ENCODE measurements around the gene C2orf80.
"Not testable (repeated sequence)": the region's sequence is repeated elsewhere in the genome, so short reads cannot be mapped to it uniquely, and the experiment has no call there.

Gene C2orf80

GRCh38 chr2:208147008-208147407 lies 42.8 kb downstream of the C2orf80 start:
- no peak for TF ChIP-seq CTCF (conservative IDR thresholded peaks at IDR 0.05; ENCODE audit: low read length)
- DNase-seq (ENCODE audit: low read depth): no peak
- H3K4me3 ChIP-seq (ENCODE audit: low read length): no peak overlapping the region

- TF ChIP-seq CTCF (conservative IDR thresholded peaks at IDR 0.05; ENCODE audit: low read length): no peak
- DNase-seq (ENCODE audit: low read depth): no peak
- no peak within 1 kb of the TSS for H3K4me3 ChIP-seq (ENCODE audit: low read length)
Measured at GRCh38 chr2:208146006-208146405, 43.8 kb downstream of the C2orf80 start, which contains the start of gene CRYGB. CRYGB (minus strand) TSS chr2:208146158; CDS start chr2:208146120, 38 bp downstream.

GRCh38 chr2:208142925-208143799 lies 46.7 kb downstream of the C2orf80 start:
- DNase-seq (ENCODE audit: low read depth): no peak
- no peak for TF ChIP-seq CTCF (conservative IDR thresholded peaks at IDR 0.05; ENCODE audit: low read length)

GRCh38 chr2:208142240-208142924 lies 47.4 kb downstream of the C2orf80 start:
- TF ChIP-seq CTCF (conservative IDR thresholded peaks at IDR 0.05; ENCODE audit: low read length): no peak
- no peak overlapping the region for H3K4me3 ChIP-seq (ENCODE audit: low read length)
- peak; percentile 3 for DNase-seq (ENCODE audit: low read depth)

More at GRCh38 chr2:208142925-208143799, 46.7 kb downstream of the C2orf80 start:
- H3K4me3 ChIP-seq (ENCODE audit: low read length): no peak overlapping the region

GRCh38 chr2:208139447-208139846 lies 50.4 kb downstream of the C2orf80 start:
- DNase-seq (ENCODE audit: low read depth): no peak
- TF ChIP-seq CTCF (conservative IDR thresholded peaks at IDR 0.05; ENCODE audit: low read length): no peak
- H3K4me3 ChIP-seq (ENCODE audit: low read length): no peak overlapping the region

GRCh38 chr2:208138334-208138733 lies 51.5 kb downstream of the C2orf80 start:
- not testable (repeated sequence) for DNase-seq (ENCODE audit: low read depth)

GRCh38 chr2:208136716-208137094 lies 53.1 kb downstream of the C2orf80 start:
- no peak for DNase-seq (ENCODE audit: low read depth)
- H3K4me3 ChIP-seq (ENCODE audit: low read length): no peak overlapping the region
- no peak for TF ChIP-seq CTCF (conservative IDR thresholded peaks at IDR 0.05; ENCODE audit: low read length)

More at GRCh38 chr2:208138334-208138733, 51.5 kb downstream of the C2orf80 start:
- not testable (repeated sequence) for H3K4me3 ChIP-seq (ENCODE audit: low read length)
